ENCODE data around the gene CLTB.

The CLTB gene

GRCh38 chr5:176401281-176402205 is 14.8 kb downstream of the CLTB start:
- no peak for DNase-seq

GRCh38 chr5:176400382-176401156 is 15.8 kb downstream of the CLTB start:
- DNase-seq: no peak

DNA sequence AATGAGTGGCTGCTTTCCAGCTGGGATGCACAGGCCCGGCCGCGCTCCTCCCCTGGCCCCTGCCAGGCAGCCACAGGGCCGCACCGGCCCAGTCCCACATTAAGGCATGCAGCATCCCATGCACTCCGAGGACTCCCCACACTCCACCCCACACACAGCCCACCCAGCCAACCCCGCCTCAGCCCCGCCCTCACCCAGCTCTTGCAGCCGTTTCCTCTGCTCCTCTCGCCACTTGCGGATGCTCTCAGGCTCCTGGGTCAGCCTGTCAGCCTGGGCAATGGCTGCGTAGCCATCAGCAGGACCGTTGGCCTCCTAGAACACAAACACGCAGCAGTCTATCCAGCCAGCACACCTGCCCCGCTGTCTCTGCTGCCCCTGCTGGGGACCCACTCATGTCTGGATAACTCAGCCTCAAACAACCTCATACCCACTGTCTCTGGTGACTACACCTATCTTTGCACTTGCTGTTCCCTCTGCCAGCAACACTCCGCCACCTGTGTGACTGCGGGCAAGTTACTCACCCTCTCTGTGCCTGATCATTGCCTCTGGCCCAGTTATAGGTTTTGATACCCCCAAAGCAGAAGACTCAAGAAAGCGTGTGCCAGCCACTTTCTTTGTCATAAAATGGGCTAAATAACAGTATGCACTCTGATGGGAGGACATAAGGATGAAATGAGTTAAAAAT is 18.5 kb downstream of the CLTB start:
- DNase-seq: no peak

DNA sequence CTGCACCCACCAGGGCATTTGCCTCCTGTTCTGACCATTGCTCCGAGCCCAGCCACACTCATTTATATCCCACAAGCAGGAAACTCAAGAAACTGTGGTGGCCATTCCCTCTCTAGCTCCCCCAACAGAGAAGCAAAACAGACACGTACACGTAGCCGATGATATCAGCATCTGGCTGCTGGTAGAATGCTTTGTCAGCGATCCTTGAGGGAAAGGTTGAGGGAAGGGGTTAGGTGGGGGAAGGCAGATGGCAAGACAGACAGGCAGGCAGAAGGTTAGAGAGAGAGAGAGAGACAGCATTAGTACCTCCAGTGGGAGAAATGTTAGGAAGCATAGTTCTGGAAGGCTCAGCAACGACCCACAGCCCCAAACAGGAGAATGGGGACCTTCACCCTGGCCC is 20.0 kb downstream of the CLTB start:
- DNase-seq: no peak

DNA sequence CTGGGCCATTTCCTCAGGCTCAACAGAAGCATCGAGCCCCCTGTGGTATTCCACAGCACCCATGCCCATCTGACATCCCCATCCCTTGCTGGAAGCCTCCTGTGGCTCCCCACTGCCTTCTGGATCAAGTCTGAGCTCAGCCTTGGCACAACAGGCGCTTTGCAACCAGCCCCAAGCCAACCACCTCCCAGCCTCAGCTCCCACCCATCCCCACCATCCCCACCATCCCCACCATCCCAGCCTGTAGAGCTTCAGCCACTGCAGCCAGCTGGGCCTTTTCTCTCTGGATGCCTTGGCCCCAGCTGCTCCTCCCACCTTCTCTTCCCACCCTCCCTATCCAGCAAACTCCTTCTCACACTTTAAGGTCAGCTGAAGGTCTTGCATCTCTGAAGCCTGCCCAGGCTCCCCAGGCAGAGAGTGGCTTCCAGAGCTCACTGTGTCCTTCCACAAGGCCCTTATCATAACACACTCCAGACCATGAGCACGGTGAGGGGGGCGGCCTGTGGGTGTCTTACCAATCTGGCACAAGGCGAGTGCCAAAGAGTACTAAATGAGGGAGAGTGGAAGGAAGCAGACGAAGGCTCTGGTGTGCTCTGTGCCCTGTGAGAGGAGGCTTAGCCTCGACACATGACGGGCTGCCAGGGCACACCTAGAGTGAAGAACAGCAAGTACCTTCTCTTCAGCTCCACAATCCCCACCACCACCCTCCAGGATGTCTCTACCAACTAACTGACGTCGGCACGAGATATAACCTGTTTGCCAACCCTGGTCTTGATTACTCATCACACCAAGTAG is 21.3 kb downstream of the CLTB start:
- no peak for DNase-seq

GRCh38 chr5:176394096-176394495 is 22.2 kb downstream of the CLTB start:
- DNase-seq: no peak

DNA sequence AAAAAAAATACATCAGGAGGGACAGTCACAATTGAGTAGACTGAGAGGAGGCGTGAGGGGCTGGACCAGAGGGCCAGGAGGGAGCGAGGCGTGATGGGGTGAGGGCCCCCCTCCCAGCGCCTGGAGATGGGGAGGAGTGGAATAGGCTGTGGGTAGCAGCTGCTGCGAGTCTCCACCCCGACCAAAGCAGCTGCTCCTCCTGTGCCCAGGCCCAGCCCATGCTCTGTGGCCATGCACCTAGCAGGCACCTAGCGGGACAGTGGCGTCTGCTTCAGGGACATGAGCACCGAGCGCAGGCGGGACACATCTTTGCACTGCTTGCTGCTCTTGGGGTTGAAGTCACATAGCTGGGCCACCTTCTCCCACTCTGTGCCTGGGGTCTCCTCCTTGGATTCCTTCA is 23.8 kb downstream of the CLTB start:
- no peak for DNase-seq

DNA sequence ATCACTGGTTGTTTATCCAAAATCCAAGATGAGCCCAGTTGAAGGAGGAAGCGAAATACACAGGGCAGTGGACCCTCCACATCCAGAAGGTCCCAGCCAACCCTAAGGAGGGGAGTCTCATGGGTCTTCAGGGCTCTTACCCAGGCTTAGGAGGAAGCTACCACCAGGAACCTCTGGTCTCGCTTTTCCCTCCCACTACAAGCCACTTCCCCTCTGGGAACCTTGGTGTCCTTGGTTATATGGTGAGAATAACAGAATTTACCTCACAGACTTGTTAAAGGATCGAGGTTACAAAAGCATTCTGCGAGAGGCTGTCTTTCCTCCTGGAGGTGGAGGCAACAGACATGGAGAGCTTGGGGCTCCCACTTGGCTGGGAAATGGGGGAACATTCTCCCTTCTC is 24.3 kb downstream of the CLTB start:
- peak; percentile 76 for DNase-seq

DNA sequence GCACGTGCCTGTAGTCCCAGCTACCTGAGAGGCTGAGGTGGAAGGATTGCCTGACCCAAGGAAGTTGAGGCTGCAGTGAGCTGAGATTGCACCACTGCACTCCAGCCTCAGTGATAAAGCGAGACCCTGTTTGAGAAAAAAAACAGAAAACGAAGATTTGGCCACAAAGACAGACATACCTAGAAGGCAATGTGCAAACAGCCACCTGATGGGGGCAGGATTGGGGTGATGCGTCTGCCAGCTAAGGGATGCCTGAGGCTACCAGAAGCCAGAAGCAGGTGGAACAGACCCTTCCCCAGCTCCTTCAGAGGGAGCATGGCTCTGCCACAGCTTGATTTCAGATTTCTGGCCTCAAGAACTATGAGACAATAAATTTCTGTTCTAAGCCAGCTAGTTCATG is 24.9 kb downstream of the CLTB start:
- DNase-seq: no peak

GRCh38 chr5:176389135-176390123 is 26.9 kb downstream of the CLTB start:
- DNase-seq: no peak

- peak; percentile 97 for DNase-seq
Observed at GRCh38 chr5:176388444-176389134, 27.8 kb downstream of the CLTB start, which contains the start of the genes HIGD2A and NOP16. TSS of gene HIGD2A (plus strand) at chr5:176388751. CDS start at chr5:176388820, 69 bp downstream. TSS of gene NOP16 (minus strand) at chr5:176388598. CDS start at chr5:176388539, 59 bp downstream.

- no peak for DNase-seq
Observed at GRCh38 chr5:176388003-176388443, 28.3 kb downstream of the CLTB start.

DNA sequence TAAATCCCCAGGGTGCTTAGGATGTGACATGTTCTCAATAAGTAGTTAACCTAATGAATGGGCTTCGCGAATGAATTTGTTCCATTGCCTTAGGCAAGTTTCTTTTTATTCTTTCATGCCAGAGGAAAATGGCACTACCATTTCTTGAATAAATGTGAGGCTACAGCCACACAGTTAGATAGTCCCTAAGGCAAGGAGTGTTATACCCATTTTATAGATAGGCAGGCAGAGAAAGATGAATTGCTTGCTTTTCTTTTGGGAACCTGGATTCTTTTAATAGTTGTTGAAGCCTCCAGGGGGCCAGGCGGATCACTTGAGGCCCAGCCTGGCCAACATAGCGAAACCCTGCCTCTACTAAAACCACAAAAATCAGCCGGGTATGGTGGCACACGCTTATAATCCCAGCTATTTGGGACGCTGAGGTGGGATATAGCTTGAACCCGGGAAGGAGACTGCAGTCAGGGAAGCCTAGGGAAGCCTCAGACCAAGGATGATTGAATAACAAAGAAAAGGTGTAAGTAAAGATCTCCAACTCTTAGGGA is 28.9 kb downstream of the CLTB start:
- no peak for DNase-seq

DNA sequence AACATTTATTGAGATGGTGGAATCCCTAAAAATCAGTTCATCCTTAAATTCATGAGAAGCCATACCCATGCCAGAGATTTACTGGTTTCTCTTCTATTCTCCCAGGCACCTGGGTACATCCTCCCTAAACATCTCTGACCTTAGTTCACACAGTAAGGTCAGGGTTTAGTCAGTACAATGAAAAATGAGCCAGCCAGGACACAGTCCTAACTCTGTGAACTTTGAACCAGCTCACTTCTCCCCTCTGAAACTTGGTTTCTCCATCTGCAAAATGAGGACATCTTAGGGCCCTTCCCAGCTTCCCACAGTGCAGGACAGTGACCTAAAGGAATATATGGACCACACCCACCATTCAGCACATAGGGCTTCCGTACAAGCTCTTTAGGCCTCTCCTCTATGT is 29.8 kb downstream of the CLTB start:
- no peak for DNase-seq

- DNase-seq: no peak
Observed at GRCh38 chr5:176384991-176385390, 31.3 kb downstream of the CLTB start.

DNA sequence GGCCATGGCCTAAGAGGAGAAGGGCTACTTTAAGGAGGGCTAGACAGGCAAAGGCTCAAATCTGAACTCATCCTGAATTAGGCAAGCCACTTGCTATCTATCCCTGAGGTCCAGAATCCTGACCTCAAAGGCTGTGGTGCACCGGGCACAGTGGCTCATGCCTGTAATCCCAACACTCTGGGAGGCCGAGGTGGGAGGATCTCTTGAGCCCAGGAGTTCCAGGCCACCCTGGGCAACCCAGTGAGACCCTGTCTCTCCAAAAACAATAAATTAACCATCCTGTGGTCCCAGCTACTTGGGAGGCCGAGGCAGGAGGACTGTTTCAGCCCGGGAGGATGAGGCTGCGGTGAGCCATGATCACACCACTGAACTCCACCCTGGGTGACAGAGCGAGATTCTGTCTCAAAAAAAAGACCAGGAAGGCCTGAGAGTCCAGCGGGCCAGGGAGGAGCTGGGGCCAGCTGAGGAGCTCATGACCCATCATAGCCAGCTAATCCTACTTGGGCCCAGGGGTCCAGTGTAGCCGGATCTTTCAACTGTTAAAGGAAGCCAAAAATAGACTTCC is 31.9 kb downstream of the CLTB start:
- DNase-seq: no peak

GRCh38 chr5:176383961-176384360 is 32.4 kb downstream of the CLTB start:
- no peak for DNase-seq

GRCh38 chr5:176383248-176383905 is 33.0 kb downstream of the CLTB start:
- DNase-seq: no peak

GRCh38 chr5:176382721-176383120 is 33.6 kb downstream of the CLTB start:
- no peak for DNase-seq
